ENCODE results near the gene SPATA17.

SPATA17 gene

DNA sequence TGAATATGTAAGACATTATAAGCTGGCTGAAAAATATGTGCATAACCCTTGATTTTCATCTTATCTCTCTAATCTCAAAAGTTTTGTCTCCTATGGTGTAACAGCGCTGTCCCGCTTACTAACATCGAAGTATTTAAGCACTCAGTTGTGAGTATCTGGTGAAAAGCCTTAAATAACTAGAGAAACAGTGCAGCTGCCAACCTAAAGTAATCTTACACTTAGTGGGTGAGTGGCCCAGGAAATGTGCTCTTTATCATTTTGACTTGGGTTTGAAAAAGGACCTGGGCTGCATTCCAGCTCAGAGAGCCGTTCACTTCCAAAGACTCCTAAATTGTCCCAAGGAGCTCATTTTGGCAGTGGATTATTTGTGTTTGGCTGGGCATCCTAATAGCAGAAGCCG is 225.9 kb downstream of the SPATA17 start:
- Histone ChIP-seq H2AFZ (ENCODE audit: low read depth) (no peak overlapping the region), H3K36me3 (ENCODE audit: insufficient read depth) (no peaks in the 10 kb centered on the region), H3K4me1 (ENCODE audit: low read depth, poor library complexity, severe bottlenecking) (no peaks in the 10 kb centered on the region), H3K4me3 (IDR thresholded peaks at IDR 0.05; ENCODE audit: insufficient read depth, low read depth, low read length) (no peak overlapping the region), H4K20me1 (ENCODE audit: insufficient read depth) (no peaks in the 10 kb centered on the region), H3K9ac (no peak overlapping the region), H3K27me3 (ENCODE audit: insufficient read depth, low read depth) (no peaks in the 10 kb centered on the region), H3K79me2 (ENCODE audit: insufficient read depth, low read depth) (no peaks in the 10 kb centered on the region), H3K4me2 (no peak overlapping the region), H3K27ac (no peak overlapping the region)
- TF ChIP-seq, protein P1, sequence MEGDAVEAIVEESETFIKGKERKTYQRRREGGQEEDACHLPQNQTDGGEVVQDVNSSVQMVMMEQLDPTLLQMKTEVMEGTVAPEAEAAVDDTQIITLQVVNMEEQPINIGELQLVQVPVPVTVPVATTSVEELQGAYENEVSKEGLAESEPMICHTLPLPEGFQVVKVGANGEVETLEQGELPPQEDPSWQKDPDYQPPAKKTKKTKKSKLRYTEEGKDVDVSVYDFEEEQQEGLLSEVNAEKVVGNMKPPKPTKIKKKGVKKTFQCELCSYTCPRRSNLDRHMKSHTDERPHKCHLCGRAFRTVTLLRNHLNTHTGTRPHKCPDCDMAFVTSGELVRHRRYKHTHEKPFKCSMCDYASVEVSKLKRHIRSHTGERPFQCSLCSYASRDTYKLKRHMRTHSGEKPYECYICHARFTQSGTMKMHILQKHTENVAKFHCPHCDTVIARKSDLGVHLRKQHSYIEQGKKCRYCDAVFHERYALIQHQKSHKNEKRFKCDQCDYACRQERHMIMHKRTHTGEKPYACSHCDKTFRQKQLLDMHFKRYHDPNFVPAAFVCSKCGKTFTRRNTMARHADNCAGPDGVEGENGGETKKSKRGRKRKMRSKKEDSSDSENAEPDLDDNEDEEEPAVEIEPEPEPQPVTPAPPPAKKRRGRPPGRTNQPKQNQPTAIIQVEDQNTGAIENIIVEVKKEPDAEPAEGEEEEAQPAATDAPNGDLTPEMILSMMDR (conservative IDR thresholded peaks at IDR 0.05; ENCODE audit: low read depth, low read length), result no peak

DNA sequence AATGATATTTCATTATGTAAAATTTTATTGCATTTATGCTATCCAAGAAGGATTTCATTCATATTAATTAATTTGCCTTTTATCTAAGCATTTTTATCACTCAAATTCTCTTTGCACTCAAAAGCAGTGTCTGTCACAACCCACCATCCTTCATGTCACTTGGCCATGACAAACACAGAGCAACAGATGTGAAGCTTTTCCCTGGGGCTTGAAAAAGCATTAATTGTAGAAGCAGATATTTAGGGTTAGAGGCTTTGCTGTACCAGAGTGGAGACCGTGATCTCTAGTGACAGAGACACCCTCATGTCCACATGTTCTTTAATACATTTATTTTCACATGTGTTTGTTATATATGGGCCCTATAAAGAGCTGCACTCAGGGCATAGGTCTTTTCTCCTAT is 230.5 kb downstream of the SPATA17 start:
- Histone ChIP-seq H3K4me2 (no peak overlapping the region), H3K27me3 (ENCODE audit: insufficient read depth, low read depth) (no peaks in the 10 kb centered on the region), H4K20me1 (ENCODE audit: insufficient read depth) (no peaks in the 10 kb centered on the region), H3K9ac (no peak overlapping the region), H3K27ac (no peak overlapping the region), H3K36me3 (ENCODE audit: insufficient read depth) (no peaks in the 10 kb centered on the region), H3K79me2 (ENCODE audit: insufficient read depth, low read depth) (no peaks in the 10 kb centered on the region), H3K4me3 (IDR thresholded peaks at IDR 0.05; ENCODE audit: insufficient read depth, low read depth, low read length) (no peak overlapping the region), H3K4me1 (ENCODE audit: low read depth, poor library complexity, severe bottlenecking) (no peaks in the 10 kb centered on the region), H2AFZ (ENCODE audit: low read depth) (no peak overlapping the region)
- TF ChIP-seq, protein P1 (conservative IDR thresholded peaks at IDR 0.05; ENCODE audit: low read depth, low read length), result no peak

DNA sequence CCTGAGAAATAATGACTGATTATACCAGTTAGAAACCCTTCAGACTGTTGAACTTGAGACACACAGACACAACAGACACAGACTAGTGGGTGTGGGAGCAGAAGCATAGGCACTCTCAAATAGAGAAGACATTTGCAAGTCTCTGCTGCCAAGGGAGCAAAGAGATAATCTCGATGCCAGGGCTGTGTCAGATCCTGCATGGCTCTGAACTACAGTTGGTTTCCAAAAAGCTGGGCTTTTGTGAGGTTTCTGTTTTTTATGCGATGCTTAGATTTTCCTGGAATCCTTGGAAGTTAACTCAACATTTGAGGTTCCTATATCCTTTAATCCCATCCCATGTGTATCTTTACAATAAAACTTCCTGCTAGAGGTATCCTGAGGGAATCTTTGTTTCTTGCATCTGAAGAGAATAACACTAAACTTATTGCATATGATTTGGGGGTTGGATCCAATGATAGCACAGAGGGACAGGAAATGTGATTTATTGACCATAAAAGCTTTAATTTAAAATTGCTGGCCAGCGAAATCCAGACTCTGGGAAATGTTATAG is 236.4 kb downstream of the SPATA17 start:
- Histone ChIP-seq H3K9ac (no peak overlapping the region), H3K27ac (no peak overlapping the region), H2AFZ (ENCODE audit: low read depth) (no peak overlapping the region), H3K79me2 (ENCODE audit: insufficient read depth, low read depth) (no peaks in the 10 kb centered on the region), H3K27me3 (ENCODE audit: insufficient read depth, low read depth) (no peaks in the 10 kb centered on the region), H3K4me3 (IDR thresholded peaks at IDR 0.05; ENCODE audit: insufficient read depth, low read depth, low read length) (no peak overlapping the region), H3K36me3 (ENCODE audit: insufficient read depth) (no peaks in the 10 kb centered on the region), H3K4me1 (ENCODE audit: low read depth, poor library complexity, severe bottlenecking) (no peaks in the 10 kb centered on the region), H3K4me2 (no peak overlapping the region), H4K20me1 (ENCODE audit: insufficient read depth) (no peaks in the 10 kb centered on the region)
- TF ChIP-seq, protein P1 (conservative IDR thresholded peaks at IDR 0.05; ENCODE audit: low read depth, low read length), result no peak

DNA sequence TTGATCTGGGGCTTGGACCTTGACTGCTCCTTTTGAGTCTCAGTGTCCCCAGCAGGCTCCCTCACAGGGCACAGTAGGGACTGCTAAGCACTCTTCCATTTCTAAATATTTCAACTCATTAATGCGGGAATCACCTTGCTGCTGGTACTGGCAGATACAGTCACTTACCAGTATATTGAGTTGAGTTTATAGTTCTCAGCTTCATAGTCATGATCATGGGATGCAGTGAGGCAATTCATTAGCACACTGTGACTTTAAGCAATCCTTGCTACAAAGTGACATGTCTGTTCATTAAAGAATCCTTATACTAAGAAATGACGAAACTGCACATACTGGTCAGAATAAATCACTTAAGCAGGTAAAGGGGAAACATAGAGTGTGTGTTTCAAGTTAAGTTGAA is 240.8 kb downstream of the SPATA17 start:
- H3K79me2 ChIP-seq (ENCODE audit: insufficient read depth, low read depth), result no peaks in the 10 kb centered on the region
- no peak overlapping the region for H3K4me3 ChIP-seq (IDR thresholded peaks at IDR 0.05; ENCODE audit: insufficient read depth, low read depth, low read length)
- H3K4me1 ChIP-seq (ENCODE audit: low read depth, poor library complexity, severe bottlenecking), result no peaks in the 10 kb centered on the region
- TF ChIP-seq, protein P1 (conservative IDR thresholded peaks at IDR 0.05; ENCODE audit: low read depth, low read length), result no peak
- no peak overlapping the region for H3K9ac ChIP-seq
- no peaks in the 10 kb centered on the region for H3K36me3 ChIP-seq (ENCODE audit: insufficient read depth)
- H4K20me1 ChIP-seq (ENCODE audit: insufficient read depth), result no peaks in the 10 kb centered on the region
- H2AFZ ChIP-seq (ENCODE audit: low read depth), result no peak overlapping the region
- H3K4me2 ChIP-seq, result no peak overlapping the region
- no peaks in the 10 kb centered on the region for H3K27me3 ChIP-seq (ENCODE audit: insufficient read depth, low read depth)
- H3K27ac ChIP-seq, result no peak overlapping the region

Measured in KMS-11 (cell line).